GM21529 (cell line): ENCODE results near the gene TOP3A.

ENCODE experiments used
- ATAC-seq: cut with Tn5 transposase; IDR thresholded peaks from one replicate; pipeline ENCODE4 v1.9.1; 2021; ENCODE audit not compliant: unreplicated experiment

The TOP3A gene

GRCh38 chr17:18235743-18236256 lies 79.0 kb downstream of the TOP3A start:
- no peak for ATAC-seq

GRCh38 chr17:18234853-18235380 lies 79.9 kb downstream of the TOP3A start:
- no peak for ATAC-seq

- no peak for ATAC-seq
Measured at GRCh38 chr17:18233803-18234518, 80.8 kb downstream of the TOP3A start.

- ATAC-seq, result no peak
Measured at GRCh38 chr17:18231164-18231563, 83.6 kb downstream of the TOP3A start.

- no peak for ATAC-seq
Measured at GRCh38 chr17:18230288-18231141, 84.3 kb downstream of the TOP3A start.

GRCh38 chr17:18229771-18230170 lies 85.0 kb downstream of the TOP3A start:
- ATAC-seq, result no peak

- ATAC-seq, result no peak
Measured at GRCh38 chr17:18229254-18229653, 85.5 kb downstream of the TOP3A start.

GRCh38 chr17:18228176-18228682 lies 86.6 kb downstream of the TOP3A start:
- ATAC-seq, result no peak

- ATAC-seq, result no peak
Measured at GRCh38 chr17:18227635-18228034, 87.2 kb downstream of the TOP3A start.

GRCh38 chr17:18226284-18226945 lies 88.4 kb downstream of the TOP3A start:
- ATAC-seq, result no peak

GRCh38 chr17:18225642-18226283 lies 89.0 kb downstream of the TOP3A start:
- no peak for ATAC-seq

GRCh38 chr17:18225121-18225641 lies 89.6 kb downstream of the TOP3A start, which contains the start of gene LLGL1:
LLGL1 (plus strand) TSS chr17:18225635; CDS start chr17:18225683, 48 bp downstream.
- ATAC-seq, result peak; percentile 77

- no peak for ATAC-seq
Measured at GRCh38 chr17:18224387-18225120, 90.2 kb downstream of the TOP3A start.

- ATAC-seq, result no peak
Measured at GRCh38 chr17:18224053-18224386, 90.8 kb downstream of the TOP3A start.
